SK-N-SH treated with all-trans-retinoic acid at 6 μM for 48 hours (cell line): Measurements from ENCODE around the gene DGKH.

Experiments used
- ATAC-seq: fragments of 200-7000 bp; cut with Tn5 transposase; 3 replicates; pipeline ENCODE4 v1.9.1; 2020; ENCODE audit warnings: mild to moderate bottlenecking, moderate library complexity
- BACH2 ChIP-seq: fragments of 250-450 bp; sonication (Bioruptor Pico); IDR thresholded peaks from 2 replicates; pipeline ENCODE4 v1.9.0; 2021; ENCODE audit warnings: mild to moderate bottlenecking, borderline replicate concordance
- CREB5 ChIP-seq: fragments of 250-450 bp; sonication (Bioruptor Pico); IDR thresholded peaks from 2 replicates; pipeline ENCODE4 v1.5.1; 2020; ENCODE audit warnings: low read depth, mild to moderate bottlenecking, moderate library complexity
- CSDC2 ChIP-seq: fragments of 250-450 bp; sonication (Bioruptor Pico); IDR thresholded peaks from 2 replicates; pipeline ENCODE4 v1.5.0; 2020; ENCODE audit warnings: mild to moderate bottlenecking, moderate library complexity
- CSRNP3 ChIP-seq: fragments of 250-450 bp; sonication (Bioruptor Pico); IDR thresholded peaks from 2 replicates; pipeline ENCODE4 v1.5.1; 2021; ENCODE audit warnings: mild to moderate bottlenecking, moderate library complexity
- ESRRG ChIP-seq: fragments of 250-450 bp; sonication (Bioruptor Pico); IDR thresholded peaks from 2 replicates; pipeline ENCODE4 v1.6.1; 2021; ENCODE audit warnings: mild to moderate bottlenecking
- GLIS3 ChIP-seq: fragments of 250-450 bp; sonication (Bioruptor Pico); IDR thresholded peaks from 2 replicates; pipeline ENCODE4 v1.5.0; 2020; ENCODE audit warnings: mild to moderate bottlenecking, moderate library complexity
- ISL1 ChIP-seq: fragments of 250-450 bp; sonication (Bioruptor Pico); IDR thresholded peaks from 2 replicates; pipeline ENCODE4 v2.1.2; 2022; ENCODE audit warnings: mild to moderate bottlenecking, moderate library complexity
- POU6F1 ChIP-seq: fragments of 250-450 bp; sonication (Bioruptor Pico); IDR thresholded peaks from 2 replicates; pipeline ENCODE4 v1.8.0; 2021; ENCODE audit warnings: low read depth, mild to moderate bottlenecking, moderate library complexity, borderline replicate concordance
- PPARA ChIP-seq: fragments of 250-450 bp; sonication (Bioruptor Pico); IDR thresholded peaks from 2 replicates; pipeline ENCODE4 v1.5.0; 2020; ENCODE audit warnings: mild to moderate bottlenecking, borderline replicate concordance
- RARB ChIP-seq: fragments of 250-450 bp; sonication (Bioruptor Pico); IDR thresholded peaks from 2 replicates; pipeline ENCODE4 v1.8.0; 2021; ENCODE audit warnings: mild to moderate bottlenecking, moderate library complexity
- SNAI2 ChIP-seq: fragments of 250-450 bp; sonication (Bioruptor Pico); IDR thresholded peaks from 2 replicates; pipeline ENCODE4 v1.5.0; 2020; ENCODE audit warnings: mild to moderate bottlenecking, moderate library complexity
- TCF4 ChIP-seq: fragments of 250-450 bp; sonication (Bioruptor Pico); IDR thresholded peaks from 2 replicates; pipeline ENCODE4 v1.8.0; 2021; ENCODE audit warnings: mild to moderate bottlenecking, moderate library complexity, borderline replicate concordance
- TSHZ2 ChIP-seq: fragments of 250-450 bp; sonication (Bioruptor Pico); IDR thresholded peaks from 2 replicates; pipeline ENCODE4 v1.5.0; 2020; ENCODE audit warnings: mild to moderate bottlenecking, moderate library complexity
- ZFP30 ChIP-seq: fragments of 450-650 bp; formaldehyde crosslinking; IDR thresholded peaks from 2 replicates; pipeline ENCODE4 v1.5.0; 2022; ENCODE audit warnings: mild to moderate bottlenecking, moderate library complexity
- ZNF565 ChIP-seq: fragments of 450-650 bp; formaldehyde crosslinking; conservative IDR thresholded peaks from 2 replicates; pipeline ENCODE4 v1.5.0; 2020; ENCODE audit warnings: low read depth, mild to moderate bottlenecking, moderate library complexity
- ZNF70 ChIP-seq: fragments of 450-650 bp; formaldehyde crosslinking; IDR thresholded peaks from 2 replicates; pipeline ENCODE4 v1.5.0; 2020; ENCODE audit warnings: mild to moderate bottlenecking, moderate library complexity
- ZNF8 ChIP-seq: fragments of 450-650 bp; formaldehyde crosslinking; IDR thresholded peaks from 2 replicates; pipeline ENCODE4 v1.5.0; 2020; ENCODE audit warnings: mild to moderate bottlenecking, moderate library complexity

Gene DGKH

GRCh38 chr13:42028113-42028799 is 20.2 kb upstream of the DGKH start:
- TF ChIP-seq PPARA (CRISPR knock-in tag) (no peak), SNAI2 (CRISPR knock-in tag) (no peak), ESRRG (CRISPR knock-in tag) (no peak)
- ATAC-seq = peak; percentile 37; the same call in 2 of the 3 replicates

GRCh38 chr13:42035905-42036521 is 12.4 kb upstream of the DGKH start:
- no peak for ATAC-seq
- TF ChIP-seq ISL1 (CRISPR knock-in tag) = peak; percentile 75
- no peak for TF ChIP-seq CSDC2 (CRISPR knock-in tag)
- TF ChIP-seq, all 23 proteins: peak for 1

GRCh38 chr13:42036711-42037110 is 11.7 kb upstream of the DGKH start:
- TF ChIP-seq ZNF8 (CRISPR knock-in tag) (no peak), ESRRG (CRISPR knock-in tag) (no peak), ZFP30 (CRISPR knock-in tag) (no peak), CSRNP3 (CRISPR knock-in tag) (no peak), ZNF565 (CRISPR knock-in tag) (no peak), RARB (no peak)

GRCh38 chr13:42038661-42039456 is 9.6 kb upstream of the DGKH start:
- TF ChIP-seq TSHZ2 (CRISPR knock-in tag) = no peak
- no peak for TF ChIP-seq CSDC2 (CRISPR knock-in tag)
- TF ChIP-seq TCF4 (CRISPR knock-in tag) = no peak
- no peak for TF ChIP-seq POU6F1 (CRISPR knock-in tag)
- TF ChIP-seq BACH2 (CRISPR knock-in tag) = no peak
- no peak for TF ChIP-seq PPARA (CRISPR knock-in tag)
- no peak for TF ChIP-seq ESRRG (CRISPR knock-in tag)
- TF ChIP-seq ZNF70 (CRISPR knock-in tag) = no peak
- TF ChIP-seq CSRNP3 (CRISPR knock-in tag) = no peak
- TF ChIP-seq CREB5 (CRISPR knock-in tag) = no peak
- no peak for TF ChIP-seq GLIS3 (CRISPR knock-in tag)
- TF ChIP-seq, all 23 proteins: peak for 0
- ATAC-seq = no peak

More at GRCh38 chr13:42036711-42037110, 11.7 kb upstream of the DGKH start:
- ATAC-seq = no peak
